GM12878 (cell line): ENCODE measurements around the gene SDCCAG8.

Experiments
- CBFB ChIP-seq: IDR thresholded peaks from 2 replicates; pipeline ENCODE4 v1.6.1; 2016; ENCODE audit warnings: antibody characterized with exemption, low read depth
- ETV6 ChIP-seq, 2 experiments: fragments of 450-650 bp in 1 of 2; IDR thresholded peaks in 1 of 2; conservative IDR thresholded peaks in 1 of 2; 2 replicates each; pipeline ENCODE4 v1.6.1; 2014; ENCODE audit warnings: antibody characterized with exemption in 1 of 2, borderline replicate concordance in 1 of 2, low read depth in 1 of 2, mild to moderate bottlenecking in 1 of 2, moderate library complexity in 1 of 2
- NFIC ChIP-seq: IDR thresholded peaks from 2 replicates; pipeline ENCODE4 v1.6.1; 2012; ENCODE audit warnings: low read depth, mild to moderate bottlenecking, inconsistent platforms, low read length, moderate library complexity
- NFYB ChIP-seq: IDR thresholded peaks from 2 replicates; pipeline ENCODE4 v1.6.1; 2011; ENCODE audit warnings: low read depth, mild to moderate bottlenecking, low read length, improper control_type of control experiment, moderate library complexity; ENCODE audit not compliant: insufficient read depth
- PML ChIP-seq: IDR thresholded peaks from 2 replicates; pipeline ENCODE4 v1.6.1; 2012; ENCODE audit warnings: low read length, inconsistent platforms
- POLR2AphosphoS2 ChIP-seq: IDR thresholded peaks from 2 replicates; pipeline ENCODE4 v1.6.1; 2011; ENCODE audit warnings: low read depth, mild to moderate bottlenecking, low read length, improper control_type of control experiment, moderate library complexity
- POLR2AphosphoS5 ChIP-seq: IDR thresholded peaks from 2 replicates; pipeline ENCODE4 v1.6.1; 2011; ENCODE audit warnings: mild to moderate bottlenecking, low read length, inconsistent platforms
- SREBF2 ChIP-seq: IDR thresholded peaks from 2 replicates; pipeline ENCODE4 v1.6.1; 2012; ENCODE audit warnings: mild to moderate bottlenecking, low read length
- STAT3 ChIP-seq: IDR thresholded peaks from 2 replicates; pipeline ENCODE4 v1.6.1; 2011; ENCODE audit warnings: low read depth, low read length, improper control_type of control experiment
- TAF1 ChIP-seq: IDR thresholded peaks from 2 replicates; pipeline ENCODE4 v1.6.1; 2011; ENCODE audit warnings: mild to moderate bottlenecking, low read depth, low read length, borderline replicate concordance
- ZNF217 ChIP-seq: fragments of 450-650 bp; IDR thresholded peaks from 2 replicates; pipeline ENCODE4 v1.6.1; 2017; ENCODE audit warnings: antibody characterized with exemption, mild to moderate bottlenecking
- ZNF24 ChIP-seq: fragments of 450-650 bp; IDR thresholded peaks from 2 replicates; pipeline ENCODE4 v1.6.1; 2017; ENCODE audit warnings: antibody characterized with exemption, mild to moderate bottlenecking
- TF ChIP-seq, protein P1 (sequence below), 3 experiments: IDR thresholded peaks in 2 of 3; conservative IDR thresholded peaks in 1 of 3; 2 replicates each; pipeline ENCODE4 v1.5.1; 2011; ENCODE audit warnings: low read depth in 3 of 3, low read length in 3 of 3, mild to moderate bottlenecking in 3 of 3, control low read depth in 2 of 3, moderate library complexity in 2 of 3, inconsistent platforms in 1 of 3, mixed read lengths in 1 of 3; ENCODE audit not compliant: control insufficient read depth in 2 of 3, insufficient read depth in 1 of 3; ENCODE audit errors: extremely low read depth in 1 of 3

DNA sequence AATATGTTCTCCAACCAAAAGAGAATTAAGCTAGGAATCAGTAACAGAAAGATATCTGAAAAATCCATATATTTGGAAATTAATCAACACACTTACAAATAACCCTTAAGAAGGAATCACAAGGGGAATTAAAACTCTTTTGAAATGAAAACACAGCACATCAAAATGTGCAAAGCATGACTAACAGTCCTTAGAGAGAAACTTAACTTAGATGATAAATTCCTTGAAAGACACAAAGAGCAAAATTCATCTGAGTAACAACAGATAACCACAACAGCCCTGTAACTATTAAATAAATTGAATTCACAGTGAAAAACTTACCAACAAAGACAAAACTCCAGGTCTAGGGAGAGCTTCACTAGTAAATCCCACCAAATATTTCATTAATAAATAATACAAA lies 283.8 kb downstream of the SDCCAG8 start:
- no peak for TF ChIP-seq SREBF2
- TF ChIP-seq ETV6 (conservative IDR thresholded peaks at IDR 0.05 in 1 of 2, IDR thresholded peaks at IDR 0.05 in 1 of 2; ENCODE audit: borderline replicate concordance in 1 of 2, low read depth in 1 of 2) = no peak
- no peak for TF ChIP-seq PML
- TF ChIP-seq NFIC = no peak
- no peak for TF ChIP-seq ZNF217
- TF ChIP-seq, protein P1, sequence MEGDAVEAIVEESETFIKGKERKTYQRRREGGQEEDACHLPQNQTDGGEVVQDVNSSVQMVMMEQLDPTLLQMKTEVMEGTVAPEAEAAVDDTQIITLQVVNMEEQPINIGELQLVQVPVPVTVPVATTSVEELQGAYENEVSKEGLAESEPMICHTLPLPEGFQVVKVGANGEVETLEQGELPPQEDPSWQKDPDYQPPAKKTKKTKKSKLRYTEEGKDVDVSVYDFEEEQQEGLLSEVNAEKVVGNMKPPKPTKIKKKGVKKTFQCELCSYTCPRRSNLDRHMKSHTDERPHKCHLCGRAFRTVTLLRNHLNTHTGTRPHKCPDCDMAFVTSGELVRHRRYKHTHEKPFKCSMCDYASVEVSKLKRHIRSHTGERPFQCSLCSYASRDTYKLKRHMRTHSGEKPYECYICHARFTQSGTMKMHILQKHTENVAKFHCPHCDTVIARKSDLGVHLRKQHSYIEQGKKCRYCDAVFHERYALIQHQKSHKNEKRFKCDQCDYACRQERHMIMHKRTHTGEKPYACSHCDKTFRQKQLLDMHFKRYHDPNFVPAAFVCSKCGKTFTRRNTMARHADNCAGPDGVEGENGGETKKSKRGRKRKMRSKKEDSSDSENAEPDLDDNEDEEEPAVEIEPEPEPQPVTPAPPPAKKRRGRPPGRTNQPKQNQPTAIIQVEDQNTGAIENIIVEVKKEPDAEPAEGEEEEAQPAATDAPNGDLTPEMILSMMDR (IDR thresholded peaks at IDR 0.05 in 2 of 3, conservative IDR thresholded peaks at IDR 0.05 in 1 of 3; ENCODE audit: control insufficient read depth in 2 of 3, extremely low read depth in 1 of 3, insufficient read depth in 1 of 3, low read depth in 3 of 3, low read length in 3 of 3) = no peak
- TF ChIP-seq CBFB = no peak
- no peak for TF ChIP-seq POLR2AphosphoS5
- no peak for TF ChIP-seq TAF1
- TF ChIP-seq POLR2AphosphoS2 = no peak
- TF ChIP-seq NFYB = no peak
- no peak for TF ChIP-seq ZNF24
- TF ChIP-seq STAT3 = no peak
